22Rv1 (cell line): ENCODE data around the gene TTC7B.

Source experiments
- H3K27ac ChIP-seq: fragments of 450-650 bp; 2 replicates; pipeline ENCODE4 v1.5.1; 2017
- CTCF ChIP-seq: fragments of 450-650 bp; IDR thresholded peaks from 2 replicates; pipeline ENCODE4 v1.5.1; 2017; ENCODE audit warnings: mild to moderate bottlenecking
- ZFX ChIP-seq: fragments of 450-650 bp; IDR thresholded peaks from 2 replicates; pipeline ENCODE4 v1.6.1; 2017; ENCODE audit warnings: antibody characterized with exemption, borderline replicate concordance

The TTC7B gene

DNA sequence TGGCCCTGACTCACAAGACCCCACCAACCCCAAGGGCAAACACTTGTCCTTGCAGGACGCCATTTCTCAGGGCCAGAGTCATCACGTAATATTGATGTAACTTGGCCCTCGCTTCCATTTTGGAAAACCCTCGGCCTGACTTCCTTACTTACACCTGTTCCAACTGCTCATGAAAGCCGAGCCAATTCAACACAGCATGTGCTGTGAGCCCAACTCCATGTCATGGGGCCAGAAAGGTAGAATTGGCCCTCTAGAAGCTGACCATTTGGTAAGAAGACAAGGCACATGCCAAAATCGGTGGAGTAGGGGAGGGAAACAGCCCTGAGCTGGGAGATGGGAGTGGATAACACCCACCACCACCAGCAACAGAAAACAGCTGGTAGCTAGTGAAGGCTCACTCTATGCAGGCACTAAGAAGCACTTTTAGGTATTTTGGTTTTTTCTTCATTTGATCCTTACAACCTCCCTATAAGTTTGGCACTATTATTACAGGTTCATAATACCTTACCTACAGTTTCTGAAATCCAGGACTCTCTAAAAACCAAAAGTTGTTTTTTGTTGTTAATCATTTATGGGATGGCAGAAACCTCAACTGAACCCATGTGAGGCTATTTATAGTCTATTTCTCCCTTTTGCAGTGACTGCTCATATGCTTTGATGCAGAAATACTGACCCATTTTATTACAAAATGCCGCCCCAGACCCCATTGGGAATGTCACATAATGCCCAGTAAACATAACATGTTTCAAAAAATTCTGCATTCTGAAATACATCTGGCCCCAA, 6.5 kb downstream of the TTC7B start:
- no peak for TF ChIP-seq ZFX
- no peak for TF ChIP-seq CTCF
- no peak overlapping the region for H3K27ac ChIP-seq

- TF ChIP-seq ZFX (no peak), CTCF (no peak)
Measured at GRCh38 chr14:90808759-90809529, 7.3 kb downstream of the TTC7B start.

GRCh38 chr14:90807060-90807459, 9.2 kb downstream of the TTC7B start:
- TF ChIP-seq ZFX (no peak), CTCF (no peak)
- no peak overlapping the region for H3K27ac ChIP-seq

More at GRCh38 chr14:90808759-90809529, 7.3 kb downstream of the TTC7B start:
- no peak overlapping the region for H3K27ac ChIP-seq

DNA sequence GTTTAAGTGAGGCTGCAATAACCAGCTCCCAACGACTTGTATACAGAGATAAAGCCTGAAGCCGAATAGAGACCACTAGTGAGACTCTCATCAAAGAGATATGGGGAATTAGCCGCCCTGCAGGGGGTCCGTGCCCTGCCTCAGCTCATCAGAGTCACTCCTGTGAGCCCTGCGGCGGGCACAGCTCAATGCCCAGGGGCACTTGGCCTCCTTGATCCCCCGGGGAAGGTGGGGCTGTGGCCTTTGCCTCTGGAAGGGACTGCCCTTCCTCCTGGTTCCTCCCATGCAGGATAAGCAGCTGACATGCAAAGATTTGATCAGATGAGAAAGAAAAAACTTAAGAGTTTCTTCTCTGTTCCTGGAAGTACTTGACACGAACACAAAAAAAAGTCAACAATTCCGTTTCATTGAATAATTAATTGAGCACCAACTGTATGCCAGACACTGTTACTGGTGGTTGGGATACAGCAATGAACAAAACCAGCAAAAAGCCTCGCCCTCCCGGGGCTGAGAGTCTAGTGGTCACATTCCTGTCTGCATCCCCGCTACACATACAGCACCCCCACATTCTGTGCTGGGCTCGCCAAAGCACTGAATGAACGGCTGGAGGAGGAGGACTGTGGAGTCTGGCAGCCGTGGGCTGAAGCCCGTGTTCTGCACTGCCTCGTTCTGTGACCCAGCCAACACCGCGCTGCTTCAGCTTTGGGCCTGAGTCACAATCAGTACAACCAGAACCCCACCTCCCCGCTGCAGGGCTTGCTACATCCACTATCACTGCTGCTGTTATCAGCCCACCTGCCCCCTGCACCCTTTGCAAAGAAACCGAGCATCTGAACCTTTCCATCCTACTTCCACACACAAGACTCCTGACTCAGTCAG, 10.3 kb downstream of the TTC7B start:
- TF ChIP-seq ZFX (no peak), CTCF (no peak)
- no peak overlapping the region for H3K27ac ChIP-seq

GRCh38 chr14:90805084-90805391, 11.2 kb downstream of the TTC7B start:
- no peak for TF ChIP-seq CTCF
- TF ChIP-seq ZFX, result no peak
- no peak overlapping the region for H3K27ac ChIP-seq

GRCh38 chr14:90804292-90805083, 11.7 kb downstream of the TTC7B start:
- TF ChIP-seq CTCF, result no peak
- H3K27ac ChIP-seq, result no peak overlapping the region
